GM12878 (cell line): ENCODE results near the gene PUM2.

Experiments used
- CHD2 ChIP-seq: IDR thresholded peaks from 2 replicates; pipeline ENCODE4 v1.6.1; 2011; ENCODE audit warnings: low read depth, low read length, improper control_type of control experiment, borderline replicate concordance
- CREB1 ChIP-seq: IDR thresholded peaks from 2 replicates; pipeline ENCODE4 v1.6.1; 2012; ENCODE audit warnings: low read depth, mild to moderate bottlenecking, inconsistent platforms
- CTCF ChIP-seq, 3 experiments: IDR thresholded peaks in 2 of 3; conservative IDR thresholded peaks in 1 of 3; 2 replicates each; pipeline ENCODE4 v1.5.1; 2011; ENCODE audit warnings: low read depth in 3 of 3, low read length in 3 of 3, mild to moderate bottlenecking in 3 of 3, control low read depth in 2 of 3, moderate library complexity in 2 of 3, inconsistent platforms in 1 of 3, mixed read lengths in 1 of 3; ENCODE audit not compliant: control insufficient read depth in 2 of 3, insufficient read depth in 1 of 3; ENCODE audit errors: extremely low read depth in 1 of 3
- EGR1 ChIP-seq, 2 experiments: IDR thresholded peaks; 1 replicate in 1 of 2; 2 replicates in 1 of 2; pipeline ENCODE4 v1.6.1; 2011 to 2012; ENCODE audit warnings: low read depth in 2 of 2, low read length in 2 of 2, borderline replicate concordance in 1 of 2, mild to moderate bottlenecking in 1 of 2, moderate library complexity in 1 of 2
- NBN ChIP-seq: fragments of 450-650 bp; IDR thresholded peaks from 2 replicates; pipeline ENCODE4 v1.6.1; 2016
- POLR2A ChIP-seq: IDR thresholded peaks from 2 replicates; pipeline ENCODE4 v1.6.1; 2011; ENCODE audit warnings: low read depth, mild to moderate bottlenecking, low read length
- REST ChIP-seq: IDR thresholded peaks from 2 replicates; pipeline ENCODE4 v1.6.1; 2012; ENCODE audit warnings: mild to moderate bottlenecking, low read depth, low read length
- RFX5 ChIP-seq: IDR thresholded peaks from 2 replicates; pipeline ENCODE4 v1.6.1; 2011; ENCODE audit warnings: low read depth, low read length, improper control_type of control experiment

GRCh38 chr2:20205915-20206524 lies 144.6 kb downstream of the PUM2 start:
- TF ChIP-seq CTCF (IDR thresholded peaks at IDR 0.05 in 2 of 3, conservative IDR thresholded peaks at IDR 0.05 in 1 of 3; ENCODE audit: control insufficient read depth in 2 of 3, extremely low read depth in 1 of 3, insufficient read depth in 1 of 3, low read depth in 3 of 3, low read length in 3 of 3), result no peak
- no peak for TF ChIP-seq EGR1 (IDR thresholded peaks at IDR 0.05; ENCODE audit: borderline replicate concordance in 1 of 2, low read depth in 2 of 2, low read length in 2 of 2)
- TF ChIP-seq NBN, result no peak
- TF ChIP-seq POLR2A, result no peak
- TF ChIP-seq CREB1, result no peak
- TF ChIP-seq REST, result no peak
- TF ChIP-seq RFX5, result no peak
- no peak for TF ChIP-seq CHD2
